22Rv1 (cell line): ENCODE measurements around the gene UCK1.
A peak's percentile ranks its signal among the peaks of the same experiment; 100 is the strongest.

ENCODE experiments used
- H3K27ac ChIP-seq: fragments of 450-650 bp; 2 replicates; pipeline ENCODE4 v1.5.1; 2017
- CTCF ChIP-seq: fragments of 450-650 bp; IDR thresholded peaks from 2 replicates; pipeline ENCODE4 v1.5.1; 2017; ENCODE audit warnings: mild to moderate bottlenecking
- ZFX ChIP-seq: fragments of 450-650 bp; IDR thresholded peaks from 2 replicates; pipeline ENCODE4 v1.6.1; 2017; ENCODE audit warnings: antibody characterized with exemption, borderline replicate concordance

Gene UCK1

GRCh38 chr9:131524665-131525315, 6.3 kb downstream of the UCK1 start:
- peak overlapping the region; percentile 32; the same call in 1 of the 2 replicates for H3K27ac ChIP-seq
- no peak for TF ChIP-seq CTCF
- TF ChIP-seq ZFX, result no peak

- no peak for TF ChIP-seq ZFX
- TF ChIP-seq CTCF, result no peak
- peak overlapping the region; percentile 32; the same call in 1 of the 2 replicates for H3K27ac ChIP-seq
Measured at GRCh38 chr9:131523451-131524435, 7.3 kb downstream of the UCK1 start.

- H3K27ac ChIP-seq, result 0 out of 2 replicates have a peak overlapping the region, but pooled peaks have one; percentile 32
- no peak for TF ChIP-seq CTCF
- TF ChIP-seq ZFX, result no peak
Measured at GRCh38 chr9:131523086-131523388, 8.0 kb downstream of the UCK1 start.

- no peak for TF ChIP-seq ZFX
- TF ChIP-seq CTCF, result no peak
- 0 out of 2 replicates have a peak overlapping the region, but pooled peaks have one; percentile 32 for H3K27ac ChIP-seq
Measured at GRCh38 chr9:131522257-131523085, 8.6 kb downstream of the UCK1 start.

GRCh38 chr9:131521822-131522221, 9.2 kb downstream of the UCK1 start:
- H3K27ac ChIP-seq, result no peak overlapping the region
- TF ChIP-seq CTCF (no peak), ZFX (no peak)

- H3K27ac ChIP-seq, result no peak overlapping the region
- TF ChIP-seq CTCF (no peak), ZFX (no peak)
Measured at GRCh38 chr9:131521203-131521602, 9.9 kb downstream of the UCK1 start.

GRCh38 chr9:131520503-131520902, 10.6 kb downstream of the UCK1 start:
- TF ChIP-seq ZFX (no peak), CTCF (no peak)

More at GRCh38 chr9:131520503-131520902, 10.6 kb downstream of the UCK1 start:
- H3K27ac ChIP-seq, result no peak overlapping the region
